ENCODE results near the gene KANK2. TPM values are rescaled to one million over a fixed set of nuclear protein-coding genes. Genes with fewer than 3 reads are reported as not detected.

Gene KANK2
- total and polyA plus RNA-seq, 10 of the 15 experiments (the other 5 are each of a cell fraction or from before 2014, with no cell fraction given) = 4.9 to 33.0 (median 21.0) TPM

DNA sequence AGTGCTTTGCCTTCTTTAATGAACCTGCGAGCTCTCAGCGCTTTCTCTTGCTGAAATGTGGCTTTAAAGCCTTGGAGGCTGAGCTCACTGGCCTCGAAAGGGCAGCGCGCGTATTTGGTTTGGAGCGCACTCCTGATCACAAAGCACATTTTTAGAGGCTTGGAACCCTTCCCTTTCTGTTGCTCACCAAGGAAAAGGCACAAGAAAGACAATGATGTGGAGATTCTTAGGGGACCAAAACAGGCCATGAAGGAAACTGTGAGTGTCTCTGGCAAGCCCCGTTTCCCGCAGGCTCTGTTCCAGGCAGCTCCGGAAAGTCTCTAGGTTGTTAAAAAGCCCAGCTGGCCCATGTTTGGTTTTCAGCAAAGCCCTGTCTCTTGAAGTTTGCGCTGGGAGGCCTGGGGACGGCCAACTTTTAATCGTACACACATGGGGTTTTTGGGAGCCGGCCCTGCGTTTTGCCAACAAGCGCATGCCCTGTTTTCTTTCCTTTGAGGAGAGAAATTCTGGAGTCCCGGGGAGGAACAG lies 32.4 kb downstream of the KANK2 start:
- Histone ChIP-seq H3K4me3 (no peak overlapping the region), H3K4me1 (ENCODE audit: control insufficient read depth, insufficient read depth, low read length) (no peaks in the 10 kb centered on the region), H3K27ac (ENCODE audit: control insufficient read depth, insufficient read depth) (no peak overlapping the region), H3K79me2 (ENCODE audit: control insufficient read depth, insufficient read depth, low read length) (no peaks in the 10 kb centered on the region), H4K20me1 (ENCODE audit: control insufficient read depth, insufficient read depth) (no peaks in the 10 kb centered on the region), H3K36me3 (ENCODE audit: control insufficient read depth in 2 of 2, insufficient read depth in 2 of 2, low read length in 1 of 2) (peaks cover 0 to 2% of the 10 kb centered on the region in 2 experiments; a peak in 2 of 4 replicates), H3K9ac (ENCODE audit: control insufficient read depth, insufficient read depth, low read length) (no peak overlapping the region), H3K27me3 (replicated peaks in 1 of 2; ENCODE audit: control insufficient read depth in 2 of 2, insufficient read depth in 2 of 2, low read length in 1 of 2) (no peaks in the 10 kb centered on the region), H3K4me2 (ENCODE audit: control insufficient read depth, insufficient read depth) (no peak overlapping the region), H3K9me3 (replicated peaks; ENCODE audit: control insufficient read depth, insufficient read depth, low read length) (no peaks in the 10 kb centered on the region; the same call in 2 of the 3 replicates), H2AFZ (ENCODE audit: control insufficient read depth, low read depth, low read length) (no peak overlapping the region)
- DNase-seq (ENCODE audit: low read depth, low spot score) (no peak), FAIRE-seq (no peak), ATAC-seq (no peak)
- ChIA-PET POLR2A (interaction anchor here (0.5 to 1.5 kb wide), 2 partner anchors 10 to 125 kb away, joined by 5 to 7 read pairs; partner anchors contain the start of gene SPC24), SMC1A (ENCODE audit: uncharacterized antibody, unreplicated experiment) (interaction anchor here (1.6 kb wide), 1 partner anchor 9 kb away, joined by 3 read pairs; no protein-coding TSS in a partner anchor), CTCF (no interaction called here), RAD21 (ENCODE audit: unreplicated experiment) (no interaction called here)
- in situ Hi-C loops (cut with MboI) = no loop called here
- TF ChIP-seq RCOR1 (conservative IDR thresholded peaks at IDR 0.05; ENCODE audit: low read depth, low read length) (no peak), ZBTB11 (CRISPR knock-in tag; IDR thresholded peaks at IDR 0.05) (no peak), PAX8 (IDR thresholded peaks at IDR 0.05) (no peak), KAT2A (conservative IDR thresholded peaks at IDR 0.05; ENCODE audit: control insufficient read depth, low read depth, low read length) (no peak), KLF5 (IDR thresholded peaks at IDR 0.05; ENCODE audit: partially characterized antibody) (no peak), MTA2 (IDR thresholded peaks at IDR 0.05; ENCODE audit: low read depth) (no peak), CBFB (IDR thresholded peaks at IDR 0.05; ENCODE audit: low read depth) (no peak), SP1 (IDR thresholded peaks at IDR 0.05; ENCODE audit: low read depth, low read length) (no peak), ETV6 (conservative IDR thresholded peaks at IDR 0.05 in 1 of 2, IDR thresholded peaks at IDR 0.05 in 1 of 2; ENCODE audit: borderline replicate concordance in 1 of 2, low read depth in 1 of 2) (no peak), POU2F2 (IDR thresholded peaks at IDR 0.05; ENCODE audit: borderline replicate concordance, low read depth, low read length) (no peak)
- TF ChIP-seq, protein P1, sequence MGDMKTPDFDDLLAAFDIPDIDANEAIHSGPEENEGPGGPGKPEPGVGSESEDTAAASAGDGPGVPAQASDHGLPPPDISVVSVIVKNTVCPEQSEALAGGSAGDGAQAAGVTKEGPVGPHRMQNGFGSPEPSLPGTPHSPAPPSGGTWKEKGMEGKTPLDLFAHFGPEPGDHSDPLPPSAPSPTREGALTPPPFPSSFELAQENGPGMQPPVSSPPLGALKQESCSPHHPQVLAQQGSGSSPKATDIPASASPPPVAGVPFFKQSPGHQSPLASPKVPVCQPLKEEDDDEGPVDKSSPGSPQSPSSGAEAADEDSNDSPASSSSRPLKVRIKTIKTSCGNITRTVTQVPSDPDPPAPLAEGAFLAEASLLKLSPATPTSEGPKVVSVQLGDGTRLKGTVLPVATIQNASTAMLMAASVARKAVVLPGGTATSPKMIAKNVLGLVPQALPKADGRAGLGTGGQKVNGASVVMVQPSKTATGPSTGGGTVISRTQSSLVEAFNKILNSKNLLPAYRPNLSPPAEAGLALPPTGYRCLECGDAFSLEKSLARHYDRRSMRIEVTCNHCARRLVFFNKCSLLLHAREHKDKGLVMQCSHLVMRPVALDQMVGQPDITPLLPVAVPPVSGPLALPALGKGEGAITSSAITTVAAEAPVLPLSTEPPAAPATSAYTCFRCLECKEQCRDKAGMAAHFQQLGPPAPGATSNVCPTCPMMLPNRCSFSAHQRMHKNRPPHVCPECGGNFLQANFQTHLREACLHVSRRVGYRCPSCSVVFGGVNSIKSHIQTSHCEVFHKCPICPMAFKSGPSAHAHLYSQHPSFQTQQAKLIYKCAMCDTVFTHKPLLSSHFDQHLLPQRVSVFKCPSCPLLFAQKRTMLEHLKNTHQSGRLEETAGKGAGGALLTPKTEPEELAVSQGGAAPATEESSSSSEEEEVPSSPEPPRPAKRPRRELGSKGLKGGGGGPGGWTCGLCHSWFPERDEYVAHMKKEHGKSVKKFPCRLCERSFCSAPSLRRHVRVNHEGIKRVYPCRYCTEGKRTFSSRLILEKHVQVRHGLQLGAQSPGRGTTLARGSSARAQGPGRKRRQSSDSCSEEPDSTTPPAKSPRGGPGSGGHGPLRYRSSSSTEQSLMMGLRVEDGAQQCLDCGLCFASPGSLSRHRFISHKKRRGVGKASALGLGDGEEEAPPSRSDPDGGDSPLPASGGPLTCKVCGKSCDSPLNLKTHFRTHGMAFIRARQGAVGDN (IDR thresholded peaks at IDR 0.05) = no peak
- TF ChIP-seq, protein P2, sequence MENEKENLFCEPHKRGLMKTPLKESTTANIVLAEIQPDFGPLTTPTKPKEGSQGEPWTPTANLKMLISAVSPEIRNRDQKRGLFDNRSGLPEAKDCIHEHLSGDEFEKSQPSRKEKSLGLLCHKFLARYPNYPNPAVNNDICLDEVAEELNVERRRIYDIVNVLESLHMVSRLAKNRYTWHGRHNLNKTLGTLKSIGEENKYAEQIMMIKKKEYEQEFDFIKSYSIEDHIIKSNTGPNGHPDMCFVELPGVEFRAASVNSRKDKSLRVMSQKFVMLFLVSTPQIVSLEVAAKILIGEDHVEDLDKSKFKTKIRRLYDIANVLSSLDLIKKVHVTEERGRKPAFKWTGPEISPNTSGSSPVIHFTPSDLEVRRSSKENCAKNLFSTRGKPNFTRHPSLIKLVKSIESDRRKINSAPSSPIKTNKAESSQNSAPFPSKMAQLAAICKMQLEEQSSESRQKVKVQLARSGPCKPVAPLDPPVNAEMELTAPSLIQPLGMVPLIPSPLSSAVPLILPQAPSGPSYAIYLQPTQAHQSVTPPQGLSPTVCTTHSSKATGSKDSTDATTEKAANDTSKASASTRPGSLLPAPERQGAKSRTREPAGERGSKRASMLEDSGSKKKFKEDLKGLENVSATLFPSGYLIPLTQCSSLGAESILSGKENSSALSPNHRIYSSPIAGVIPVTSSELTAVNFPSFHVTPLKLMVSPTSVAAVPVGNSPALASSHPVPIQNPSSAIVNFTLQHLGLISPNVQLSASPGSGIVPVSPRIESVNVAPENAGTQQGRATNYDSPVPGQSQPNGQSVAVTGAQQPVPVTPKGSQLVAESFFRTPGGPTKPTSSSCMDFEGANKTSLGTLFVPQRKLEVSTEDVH (IDR thresholded peaks at IDR 0.05; ENCODE audit: low read depth, partially characterized antibody) = no peak
- no TSS peak for BruUV-seq (replicated peaks)
- 72% methylated on average over 17 of the region's 17 CpGs for WGBS (ENCODE audit: insufficient coverage, insufficient replicate concordance, low lambda C conversion rate, missing lambda C conversion rate)
- intact Hi-C loops (cut with micrococcal nuclease; ENCODE audit: unreplicated experiment) = no loop called here

Measured in GM12878 (cell line).